Stimulated activated CD4-positive, alpha-beta T cell treated with anti-CD3 and anti-CD28 coated beads, Interleukin-1b, Interleukin-23, amount 100 ng/mL, for 1 hour (primary cell): Measurements from ENCODE around the gene LMO3.

Source experiments
- DNase-seq, 2 donors: peaks; one replicate each; pipeline ENCODE4 v3.0.0-alpha.2; 2020; ENCODE audit warnings: low read depth in 2 of 2

Gene LMO3

DNA sequence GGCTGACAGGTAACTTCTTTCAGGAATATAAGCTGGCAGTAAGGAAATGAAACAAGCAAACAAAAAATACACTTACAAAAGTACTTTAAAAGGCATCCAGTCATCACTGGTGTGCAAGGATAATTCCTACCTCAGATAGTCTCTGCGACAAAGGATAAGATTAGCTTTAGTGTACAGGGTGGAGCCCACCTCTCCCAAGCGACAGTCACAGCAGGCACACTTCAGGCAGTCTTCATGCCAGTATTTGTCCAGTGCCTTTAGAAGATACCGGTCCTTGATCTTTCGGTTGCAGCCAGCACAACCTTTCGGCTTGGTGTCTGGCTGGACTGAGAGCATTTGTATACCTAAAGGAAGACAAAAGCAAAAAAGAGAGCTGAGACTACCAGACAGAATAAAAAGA lies 5.4 kb downstream of the LMO3 start:
- no peak for DNase-seq

DNA sequence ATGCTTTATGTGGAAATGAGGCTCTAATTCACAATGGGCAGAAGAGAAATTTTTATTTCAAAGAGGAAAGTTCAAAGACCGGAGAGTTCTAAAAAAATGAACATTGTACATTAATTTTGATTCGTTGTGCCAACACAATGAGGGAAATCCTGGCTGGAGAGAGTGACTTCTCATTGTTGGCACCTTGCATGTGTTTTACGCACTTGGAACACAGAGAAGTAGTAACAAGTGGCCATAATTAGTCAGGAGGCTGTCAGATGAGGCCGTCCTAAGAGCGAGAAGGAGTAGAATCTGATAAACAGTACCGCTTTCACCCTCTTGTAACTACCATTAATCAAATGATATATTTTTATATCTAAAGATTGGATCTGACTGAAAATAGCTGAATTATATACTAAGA lies 6.9 kb downstream of the LMO3 start:
- DNase-seq, result no peak

DNA sequence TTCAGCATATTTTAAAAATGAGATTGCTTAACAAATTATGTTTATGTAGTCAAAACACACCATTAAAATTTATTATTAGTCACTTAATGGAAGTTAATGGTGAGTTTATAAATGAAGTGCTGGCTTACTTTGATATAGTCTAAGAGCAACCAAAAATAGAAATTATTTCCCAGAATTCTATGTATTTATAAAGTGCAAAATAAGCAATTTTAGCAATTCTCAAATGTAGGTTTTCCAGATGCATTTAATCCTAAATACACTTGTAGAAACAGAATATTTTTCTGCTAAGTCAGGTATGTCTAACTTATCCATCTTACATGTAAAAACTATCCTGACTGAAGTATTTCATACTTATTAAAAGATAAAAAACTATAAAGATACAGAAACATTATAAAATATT lies 11.2 kb downstream of the LMO3 start:
- no peak for DNase-seq

DNA sequence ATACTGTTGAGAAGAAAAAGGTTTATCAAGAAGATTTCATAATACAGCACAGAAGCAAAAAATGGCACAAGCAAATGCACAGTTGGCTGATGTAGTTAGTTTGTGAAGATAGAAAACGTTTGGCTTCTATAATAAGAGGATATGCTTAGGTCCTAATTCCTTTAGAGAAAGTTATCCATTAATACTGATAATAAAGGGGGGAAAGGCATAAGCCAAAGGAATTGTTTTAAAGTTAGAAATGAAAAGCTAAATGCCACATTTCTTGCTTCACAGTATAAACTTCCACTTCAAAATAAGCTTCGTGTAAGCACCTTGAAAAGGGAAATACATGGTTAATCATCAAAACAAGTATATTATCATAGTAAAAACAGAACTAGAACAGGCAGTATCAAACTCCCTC lies 12.4 kb downstream of the LMO3 start:
- DNase-seq, result no peak

DNA sequence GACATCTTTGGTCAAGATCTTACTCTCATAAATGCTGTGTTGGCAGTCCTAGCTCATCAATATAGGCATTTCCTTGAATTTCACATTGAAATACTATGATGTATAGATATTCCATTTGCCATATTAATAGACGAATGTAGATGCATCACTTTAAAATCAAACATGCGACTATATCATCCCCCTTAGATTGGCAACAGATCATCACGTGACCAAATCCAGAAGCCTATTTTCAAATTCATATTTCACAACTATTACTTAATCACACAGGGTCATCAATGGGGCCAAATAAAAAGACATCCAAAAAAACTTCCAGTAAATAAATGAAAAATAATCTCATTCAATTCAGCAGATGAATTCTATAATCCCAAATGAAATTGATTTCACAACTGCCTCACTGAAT lies 15.3 kb downstream of the LMO3 start:
- no peak for DNase-seq

DNA sequence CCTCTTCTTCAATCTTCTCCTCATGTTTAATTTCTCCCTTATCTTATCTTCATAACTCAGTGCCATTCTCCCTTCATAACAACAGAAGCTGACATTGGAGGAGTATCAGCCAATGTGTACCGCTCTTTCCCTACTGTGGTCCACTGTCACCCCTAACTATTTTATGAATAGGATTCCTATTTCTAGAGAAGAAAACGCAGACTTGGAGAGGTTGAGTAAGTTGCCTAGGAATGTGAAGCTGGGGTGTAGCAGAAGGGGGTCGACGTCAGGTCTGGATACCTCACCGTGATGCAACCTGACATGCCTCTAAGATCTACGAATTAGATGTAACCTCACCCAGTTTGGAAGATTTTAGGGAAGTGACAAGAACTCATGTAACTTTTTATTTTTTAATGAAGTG lies 17.1 kb downstream of the LMO3 start:
- DNase-seq, result no peak

DNA sequence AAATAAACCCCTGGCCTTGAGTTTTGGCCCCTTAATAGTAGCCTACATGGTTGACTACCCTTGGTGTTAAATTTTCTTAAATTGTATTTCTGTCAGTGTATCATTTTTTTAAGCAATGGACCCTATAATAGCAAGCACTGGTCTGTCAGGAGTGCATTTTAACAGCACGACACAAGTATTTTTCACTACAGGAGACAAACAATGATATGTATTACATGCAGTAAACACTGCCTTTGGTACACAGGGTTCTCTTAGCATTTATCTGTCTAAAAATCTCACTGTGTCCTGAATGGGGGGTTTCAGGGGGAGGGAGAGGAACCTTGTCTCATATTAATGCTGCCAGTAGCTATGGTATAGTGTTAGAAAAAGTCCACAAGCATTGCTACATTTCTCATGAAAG lies 18.4 kb downstream of the LMO3 start:
- no peak for DNase-seq

DNA sequence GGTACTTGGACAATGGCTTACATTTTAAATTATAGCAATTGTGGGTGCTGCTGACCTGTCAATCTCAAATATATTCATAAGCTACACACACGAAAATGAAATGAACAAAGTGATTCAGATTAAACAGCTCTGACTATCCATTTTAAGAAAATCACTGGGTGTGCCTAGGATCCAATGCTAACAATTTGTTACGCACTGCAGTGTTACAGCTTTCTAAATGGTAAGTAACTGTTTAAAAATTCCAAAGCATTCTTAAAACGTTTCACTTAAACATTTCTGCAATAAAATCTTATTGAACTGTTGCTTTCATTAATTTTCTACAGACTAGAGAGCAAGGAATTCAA lies 18.9 kb downstream of the LMO3 start:
- DNase-seq, result no peak

DNA sequence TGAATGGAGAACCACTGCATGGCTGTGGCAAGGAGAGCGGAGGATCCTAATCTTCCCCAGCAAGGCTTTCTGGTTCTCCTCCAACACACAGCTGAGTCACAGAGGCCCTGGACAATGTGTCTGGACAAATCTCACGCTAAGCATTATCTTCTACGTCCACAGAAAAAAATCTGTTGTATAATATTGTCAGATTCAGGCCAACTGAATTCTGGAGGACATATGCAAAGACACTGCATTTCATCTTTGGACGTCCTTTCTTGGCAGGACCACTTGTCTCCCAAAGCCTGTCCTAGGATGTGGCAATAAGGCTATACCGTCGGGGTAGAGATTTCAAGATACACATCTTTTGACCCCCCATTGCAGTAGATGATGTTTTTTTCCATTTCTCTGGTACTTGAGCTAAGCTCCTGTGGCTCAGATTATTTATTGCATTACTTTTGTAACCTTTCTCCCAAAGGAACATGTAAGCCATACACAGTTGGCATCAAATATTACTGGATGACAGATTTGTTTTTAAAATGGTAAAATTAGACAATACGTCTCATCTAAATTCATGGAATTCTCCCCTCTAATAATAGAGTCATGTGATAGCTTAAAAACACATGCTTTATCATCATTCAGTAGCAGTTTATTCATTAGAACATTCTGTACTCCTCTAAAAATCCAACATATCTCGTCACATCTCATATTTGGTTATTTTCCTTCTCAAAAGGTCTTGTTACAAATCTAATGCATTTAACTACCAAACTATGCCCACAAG lies 19.4 kb downstream of the LMO3 start:
- DNase-seq, result no peak

DNA sequence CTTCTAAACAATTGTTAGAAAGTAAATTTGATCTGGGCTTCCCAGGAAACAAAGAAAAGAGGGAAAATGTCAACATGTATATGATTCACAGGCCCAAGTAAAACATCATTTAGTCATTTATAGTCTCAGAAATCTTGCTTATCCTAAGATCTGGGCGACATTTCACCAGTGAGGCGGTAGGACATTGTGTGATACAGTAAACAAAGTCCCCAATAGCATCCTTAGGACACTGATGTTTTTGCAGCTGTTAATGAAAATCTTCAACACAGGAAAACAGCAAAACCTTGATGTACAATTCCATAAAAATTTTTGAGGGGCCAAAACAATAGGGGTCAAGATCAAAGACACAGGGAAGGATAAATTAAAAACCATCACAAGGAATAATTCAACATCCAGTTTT lies 20.2 kb downstream of the LMO3 start:
- no peak for DNase-seq

DNA sequence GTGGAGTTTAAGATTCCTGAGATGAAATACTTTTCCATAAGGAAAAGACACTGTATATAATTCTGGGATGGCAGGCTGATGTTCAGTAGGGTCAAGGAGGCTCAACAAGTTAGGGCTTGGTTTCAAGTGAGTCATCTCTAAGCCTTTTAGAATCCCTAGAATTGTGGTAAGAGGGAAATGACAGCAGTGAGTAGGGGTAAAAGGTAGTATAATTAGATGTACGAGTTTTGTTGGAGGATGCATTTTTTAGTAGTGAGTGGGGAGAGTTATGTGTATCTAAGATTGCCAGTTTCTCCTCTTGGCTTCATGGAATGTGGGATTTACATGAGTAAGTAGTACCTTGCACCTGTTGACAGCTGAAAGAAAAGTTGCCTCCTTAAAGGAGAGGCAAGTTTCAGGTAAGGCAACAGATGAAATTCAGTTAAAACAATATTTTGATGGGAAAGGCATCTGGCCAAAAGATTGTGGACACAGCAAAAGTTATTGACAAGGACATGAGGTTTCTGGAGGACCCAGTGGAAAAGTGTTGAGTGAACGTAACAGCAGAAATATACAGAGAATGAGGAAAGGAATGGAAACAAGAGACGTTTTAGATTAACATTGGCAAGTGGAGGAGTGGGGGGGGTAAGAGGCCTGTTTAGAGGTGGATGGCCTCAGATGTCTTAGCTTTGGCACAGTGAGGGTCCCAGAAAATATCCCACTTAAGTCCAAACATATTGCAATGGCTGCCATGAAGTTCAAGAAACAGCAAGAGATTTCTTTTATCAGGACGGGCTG lies 21.8 kb downstream of the LMO3 start:
- no peak for DNase-seq

DNA sequence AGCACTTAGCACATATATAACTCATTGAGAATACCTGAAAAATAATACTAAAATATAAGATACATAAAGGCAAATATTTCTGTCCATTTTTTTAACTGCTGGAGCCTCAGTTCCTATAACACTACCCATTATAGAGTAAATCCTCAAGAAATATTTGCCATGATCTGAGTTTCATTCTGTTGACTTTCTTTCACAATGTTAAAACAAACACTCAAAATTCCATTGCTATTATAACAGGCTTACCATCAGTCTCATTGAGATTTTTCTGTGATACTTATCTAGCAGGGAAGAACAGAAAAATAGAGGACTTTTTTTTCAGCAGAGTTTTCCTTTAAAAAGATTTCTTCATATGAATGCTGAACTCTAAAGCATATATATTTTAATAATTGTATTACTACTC lies 24.5 kb downstream of the LMO3 start:
- DNase-seq, result no peak

DNA sequence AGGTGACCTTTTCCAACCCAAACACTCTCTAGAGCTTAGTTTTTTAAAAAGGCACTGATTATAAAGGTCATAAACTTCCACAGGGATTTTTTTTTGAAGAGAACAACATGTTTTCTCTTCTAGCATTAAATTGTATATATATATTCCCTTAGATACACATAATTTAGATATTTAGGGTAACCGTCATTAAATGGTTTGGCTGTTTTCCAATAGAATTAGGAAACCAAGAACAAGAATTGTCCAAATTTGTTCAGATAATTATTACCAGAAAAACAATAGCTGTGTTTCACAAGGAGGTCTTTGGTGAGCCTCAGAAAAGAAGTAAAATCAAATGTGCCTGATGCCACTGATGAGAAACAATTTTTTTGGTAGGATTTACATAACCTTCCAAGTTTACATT lies 26.9 kb downstream of the LMO3 start:
- DNase-seq, result no peak

DNA sequence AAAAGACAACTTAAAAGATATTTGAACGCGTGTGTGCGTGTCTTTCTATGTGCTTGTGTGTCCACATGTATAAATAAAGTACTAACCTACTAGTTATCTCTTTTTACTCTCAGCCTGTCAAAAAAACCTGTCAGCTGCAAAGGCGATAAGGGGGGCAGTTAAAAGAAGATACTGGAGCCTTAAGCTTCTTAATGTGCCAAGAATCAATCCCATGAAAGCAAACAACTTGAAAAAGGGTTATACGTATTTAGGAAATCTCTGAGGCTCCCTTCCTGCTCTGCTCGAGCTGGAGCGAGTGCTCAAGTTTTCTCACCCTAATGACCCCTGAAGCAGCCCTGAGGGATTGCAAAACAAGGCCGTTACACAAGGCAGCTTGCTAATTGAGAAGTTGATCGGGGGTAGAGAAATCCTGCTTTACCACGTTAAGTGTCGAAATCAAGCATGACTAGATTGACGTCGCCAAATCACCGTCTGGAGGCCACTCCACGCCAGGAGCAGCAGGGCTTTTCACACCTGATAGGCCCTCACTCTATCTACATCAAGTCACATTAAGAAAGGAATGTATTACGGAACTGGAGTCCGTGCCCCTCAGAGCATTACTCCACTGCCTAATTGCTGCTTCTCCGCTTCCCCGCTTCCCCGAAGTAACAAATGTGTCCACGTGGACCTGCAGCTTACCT lies 32.4 kb downstream of the LMO3 start:
- DNase-seq, result no peak

DNA sequence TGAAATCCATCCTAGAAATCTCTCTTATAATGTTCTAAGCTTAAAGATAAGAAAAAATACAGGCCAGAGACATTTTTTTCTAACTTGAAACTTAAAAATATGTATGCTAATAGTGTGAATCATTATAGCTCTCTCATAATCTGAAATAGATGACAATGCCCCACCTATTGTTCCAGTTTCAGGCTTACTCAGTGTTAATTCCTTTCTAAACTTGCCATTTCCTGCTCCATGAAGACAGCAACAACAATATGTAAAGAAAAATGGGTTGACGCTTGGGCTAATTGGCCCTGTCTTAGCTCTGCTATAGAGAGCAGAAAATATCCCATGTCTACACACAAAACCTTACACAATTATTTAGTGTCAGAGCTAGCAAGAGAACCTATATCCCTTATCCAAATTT lies 37.1 kb downstream of the LMO3 start:
- DNase-seq, result no peak

DNA sequence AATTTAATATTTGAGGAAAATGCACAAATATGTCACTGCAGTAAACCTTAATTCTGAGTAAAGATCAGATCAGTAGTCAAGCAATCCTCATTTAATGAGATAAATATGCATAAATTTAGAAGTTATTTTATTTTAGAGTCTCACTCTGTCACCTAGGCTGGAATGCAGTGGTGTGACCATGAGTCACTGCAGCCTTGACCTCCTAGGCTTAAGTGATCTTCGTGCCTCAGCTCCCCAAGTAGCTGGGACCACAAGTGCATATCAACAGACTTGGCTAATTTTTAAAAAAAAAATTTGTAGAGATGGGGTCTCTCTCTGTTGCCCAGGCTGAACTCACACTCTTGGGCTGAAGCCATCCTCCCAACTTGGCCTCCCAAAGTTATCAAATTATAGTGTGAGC lies 41.3 kb downstream of the LMO3 start:
- DNase-seq, result no peak

DNA sequence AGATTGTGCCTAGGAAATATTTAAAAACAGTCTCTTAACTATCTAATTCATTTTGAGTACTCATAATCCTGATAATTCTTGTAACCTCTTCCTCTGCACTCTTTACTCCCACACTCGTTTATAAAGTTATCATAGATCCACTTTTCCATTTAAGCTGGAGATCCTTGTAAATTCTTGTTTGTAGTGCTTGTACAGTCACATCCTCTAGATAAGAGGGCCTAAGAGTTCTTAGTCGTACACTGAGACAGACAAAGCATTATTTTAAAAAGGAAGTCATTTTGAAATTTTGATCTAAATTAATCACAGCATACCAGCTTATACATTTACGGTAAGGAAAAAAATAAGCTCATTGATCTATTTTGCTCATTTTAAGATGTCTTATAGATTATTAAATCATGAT lies 42.5 kb downstream of the LMO3 start:
- DNase-seq, result no peak

DNA sequence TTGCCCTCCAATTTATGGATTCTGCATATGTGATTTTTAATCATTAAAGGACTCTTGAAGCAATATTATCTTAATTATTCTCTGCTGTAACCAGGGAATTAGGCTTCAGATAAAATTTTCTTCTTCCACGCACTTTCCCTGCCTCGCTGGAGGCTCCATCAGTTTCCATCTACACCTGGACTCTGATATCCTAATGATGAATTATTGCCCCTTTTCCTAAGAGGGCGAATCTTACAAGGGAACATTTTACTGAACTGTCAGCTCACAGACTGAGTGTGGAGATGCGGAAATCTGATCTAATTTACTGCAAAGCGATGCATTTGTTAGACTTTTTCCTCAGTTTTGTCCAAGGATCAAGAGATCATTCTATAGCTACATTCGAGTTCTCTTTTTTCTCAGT lies 43.0 kb downstream of the LMO3 start:
- DNase-seq, result no peak

DNA sequence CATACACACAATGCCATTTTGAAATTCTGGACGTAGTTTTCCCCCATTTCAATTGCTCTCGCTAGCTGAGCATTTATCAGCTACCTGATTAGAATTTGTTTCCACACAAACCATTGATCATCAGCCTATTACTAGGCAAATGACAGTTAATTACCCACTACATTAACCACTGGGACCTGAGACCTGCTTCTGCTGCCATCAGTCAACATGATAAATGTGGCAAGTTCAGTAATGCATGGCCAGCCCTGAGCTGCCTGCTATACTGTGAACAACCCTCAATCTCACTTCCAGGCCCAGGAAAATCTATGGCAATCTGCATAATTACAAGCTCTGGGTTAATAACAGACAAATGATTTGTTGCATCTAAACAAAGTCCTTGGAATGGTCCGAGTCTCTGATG lies 43.5 kb downstream of the LMO3 start:
- no peak for DNase-seq

DNA sequence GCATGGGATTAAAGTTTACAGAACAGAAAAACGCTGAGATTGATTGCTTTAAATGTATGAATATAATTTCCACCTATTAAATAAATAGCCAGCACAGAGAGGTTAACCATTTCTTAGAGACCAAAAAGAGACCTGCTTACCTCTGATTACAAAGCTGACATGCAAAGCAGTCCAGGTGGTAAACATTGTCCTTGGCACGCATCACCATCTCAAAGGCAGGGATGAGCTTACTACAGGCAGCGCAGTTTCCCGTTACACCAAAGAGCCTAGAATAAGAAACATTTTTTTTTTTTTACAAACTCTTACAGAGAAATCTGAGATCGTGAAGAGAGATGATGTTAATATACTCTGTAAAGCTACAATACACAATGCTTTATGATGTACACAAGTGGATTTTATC lies 45.7 kb downstream of the LMO3 start:
- no peak for DNase-seq

DNA sequence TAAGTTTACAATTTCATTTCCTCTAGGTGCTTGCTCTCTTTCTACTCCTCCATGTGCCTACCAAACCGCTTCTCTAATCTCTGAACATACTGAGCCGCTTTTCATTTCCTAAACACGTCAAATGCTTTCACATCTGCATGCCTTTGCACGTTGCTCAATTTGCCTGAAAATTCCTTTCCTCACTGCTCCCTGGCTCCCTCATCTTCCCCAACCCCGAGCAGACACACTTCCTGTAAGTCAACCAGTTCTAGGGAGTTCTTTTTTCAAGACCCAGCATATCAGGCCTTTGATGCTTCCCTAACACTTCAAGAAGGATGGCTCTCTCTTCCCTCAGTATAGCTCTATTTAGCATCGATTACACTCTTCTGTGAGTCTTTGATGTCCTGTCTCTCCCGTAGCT lies 50.3 kb downstream of the LMO3 start:
- no peak for DNase-seq

DNA sequence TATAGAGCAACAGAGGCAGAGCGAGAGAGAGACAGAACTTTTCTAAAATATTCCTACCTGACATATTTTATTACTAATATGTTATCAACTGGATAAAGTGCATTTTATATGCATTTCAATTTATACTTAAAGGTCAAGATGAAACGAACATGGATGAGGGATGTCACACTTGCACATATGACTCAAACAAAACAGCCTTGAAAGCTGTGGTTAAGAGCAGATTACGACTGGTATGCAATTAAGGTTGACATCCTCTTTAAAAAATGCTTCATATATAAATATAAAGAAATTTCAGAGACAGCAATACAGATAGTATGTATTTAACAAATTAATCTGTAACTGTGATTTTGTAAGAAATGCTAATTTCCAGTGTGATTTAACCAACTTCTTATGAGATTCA lies 52.5 kb downstream of the LMO3 start:
- DNase-seq, result no peak

DNA sequence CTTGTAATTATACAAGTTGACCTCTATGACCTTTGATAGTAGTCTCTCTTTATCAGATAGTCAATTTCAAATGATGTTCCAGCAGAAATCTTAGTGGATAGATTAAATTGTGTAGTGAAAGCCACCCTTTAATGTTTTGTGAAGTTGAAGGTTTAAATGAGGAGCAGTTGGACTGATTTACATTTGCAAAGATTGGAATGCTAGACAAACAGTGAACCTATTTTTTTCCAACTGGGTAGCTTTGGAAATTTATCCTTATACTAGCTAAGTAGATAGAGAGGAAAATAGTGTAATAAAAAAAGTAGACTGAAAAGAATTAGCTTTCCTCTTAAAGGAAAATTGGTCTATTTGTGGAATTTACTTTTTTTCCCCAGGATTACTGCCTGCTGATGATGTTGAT lies 53.7 kb downstream of the LMO3 start:
- DNase-seq, result no peak
